ENCODE data around the gene KCNMA1. TPM values are rescaled to one million over a fixed set of nuclear protein-coding genes. Genes with fewer than 3 reads are reported as not detected.

KCNMA1 gene
- total RNA-seq, 4 donors from 2014 or later = 66.8 to 96.5 (median 78.9) TPM

GRCh38 chr10:77007834-77008233, 629.8 kb downstream of the KCNMA1 start:
- Histone ChIP-seq H3K27ac (no peak overlapping the region), H3K27me3 (no peaks in the 10 kb centered on the region), H3K9me3 (no peaks in the 10 kb centered on the region), H3K4me1 (peaks cover 12 to 14% of the 10 kb centered on the region in 2 donors), H3K4me3 (no peak overlapping the region), H3K36me3 (no peaks in the 10 kb centered on the region)
- TF ChIP-seq CTCF (IDR thresholded peaks at IDR 0.05 in 4 of 5, conservative IDR thresholded peaks at IDR 0.05 in 1 of 5) (no peak), POLR2A (IDR thresholded peaks at IDR 0.05) (no peak)
- ATAC-seq (no peak), DNase-seq (no peak)
- intact Hi-C loops (cut with DNase I; ENCODE audit: low total_unique reads) = no loop called here
- in situ Hi-C loops (cut with MboI; ENCODE audit: low sequenced_read_pairs in 4 of 4) = no loop called here

GRCh38 chr10:77006836-77007511, 630.6 kb downstream of the KCNMA1 start:
- H3K9me3 ChIP-seq = no peaks in the 10 kb centered on the region
- peaks cover 5% of the 10 kb centered on the region in 2 donors for H3K4me1 ChIP-seq
- in situ Hi-C loops (cut with MboI; ENCODE audit: low sequenced_read_pairs in 4 of 4) = no loop called here
- no peaks in the 10 kb centered on the region for H3K27me3 ChIP-seq
- no peak overlapping the region for H3K4me3 ChIP-seq
- no peak overlapping the region for H3K27ac ChIP-seq
- ATAC-seq (no peak), DNase-seq (no peak)
- no peaks in the 10 kb centered on the region for H3K36me3 ChIP-seq
- intact Hi-C loops (cut with DNase I; ENCODE audit: low total_unique reads) = no loop called here
- no peak for TF ChIP-seq CTCF (IDR thresholded peaks at IDR 0.05 in 4 of 5, conservative IDR thresholded peaks at IDR 0.05 in 1 of 5)
- TF ChIP-seq POLR2A (IDR thresholded peaks at IDR 0.05) = no peak

- H3K4me3 ChIP-seq = no peak overlapping the region
- no peaks in the 10 kb centered on the region for H3K27me3 ChIP-seq
- H3K27ac ChIP-seq = no peak overlapping the region
- no peak for TF ChIP-seq CTCF (IDR thresholded peaks at IDR 0.05 in 4 of 5, conservative IDR thresholded peaks at IDR 0.05 in 1 of 5)
- no peak for TF ChIP-seq POLR2A (IDR thresholded peaks at IDR 0.05)
- H3K4me1 ChIP-seq = no peaks in the 10 kb centered on the region
- no peaks in the 10 kb centered on the region for H3K9me3 ChIP-seq
- ATAC-seq = no peak
- in situ Hi-C loops (cut with MboI; ENCODE audit: low sequenced_read_pairs in 4 of 4) = no loop called here
- no peaks in the 10 kb centered on the region for H3K36me3 ChIP-seq
- no peak for DNase-seq
- intact Hi-C loops (cut with DNase I; ENCODE audit: low total_unique reads) = no loop called here
Observed at GRCh38 chr10:77005871-77006270, 631.7 kb downstream of the KCNMA1 start.

GRCh38 chr10:77004917-77005564, 632.6 kb downstream of the KCNMA1 start:
- H3K36me3 ChIP-seq = no peaks in the 10 kb centered on the region
- no peak overlapping the region for H3K4me3 ChIP-seq
- intact Hi-C loops (cut with DNase I; ENCODE audit: low total_unique reads) (no loop called here), in situ Hi-C loops (cut with MboI; ENCODE audit: low sequenced_read_pairs in 4 of 4) (no loop called here)
- DNase-seq (no peak), ATAC-seq (peak; percentile 80 to 88)
- H3K27ac ChIP-seq = no peak overlapping the region
- H3K9me3 ChIP-seq = no peaks in the 10 kb centered on the region
- no peaks in the 10 kb centered on the region for H3K4me1 ChIP-seq
- H3K27me3 ChIP-seq = no peaks in the 10 kb centered on the region
- TF ChIP-seq POLR2A (IDR thresholded peaks at IDR 0.05) (no peak), CTCF (IDR thresholded peaks at IDR 0.05 in 4 of 5, conservative IDR thresholded peaks at IDR 0.05 in 1 of 5) (peak; percentile 45 to 77 (median 69))
